OCI-LY3 (cell line): ENCODE measurements around the gene PPBP.
"Not testable (repeated sequence)": the region's sequence is repeated elsewhere in the genome, so short reads cannot be mapped to it uniquely, and the experiment has no call there.

Source experiments
- H2AFZ ChIP-seq: fragments of 200-600, 300-600 bp; shearing (Covaris generic); 2 replicates; pipeline ENCODE4 v1.6.0; 2014; ENCODE audit warnings: antibody characterized with exemption, low read depth, low read length
- H3K27ac ChIP-seq: fragments of 200-600, 300-600 bp; sonication (generic); 2 replicates; pipeline ENCODE4 v1.5.1; 2014; ENCODE audit warnings: mild to moderate bottlenecking, low read length, moderate library complexity, mixed read lengths
- H3K27me3 ChIP-seq: fragments of 200-600, 300-600 bp; sonication (generic); 2 replicates; pipeline ENCODE4 v1.6.1; 2014; ENCODE audit warnings: low read depth, low read length, mixed read lengths
- H3K36me3 ChIP-seq: fragments of 200-600, 300-600 bp; sonication (generic); replicated peaks from 2 replicates; pipeline ENCODE3; 2014; ENCODE audit warnings: low read depth, low read length, mixed read lengths
- H3K4me1 ChIP-seq: fragments of 300-600, 200-600 bp; sonication (generic); 2 replicates; pipeline ENCODE4 v1.6.1; 2014; ENCODE audit warnings: low read length, mixed read lengths
- H3K4me2 ChIP-seq: fragments of 200-600, 300-600 bp; sonication (generic); 2 replicates; pipeline ENCODE4 v1.6.1; 2014; ENCODE audit warnings: low read length, mixed read lengths
- H3K4me3 ChIP-seq: fragments of 300-600, 200-600 bp; sonication (generic); 2 replicates; pipeline ENCODE4 v1.5.1; 2014; ENCODE audit warnings: antibody characterized with exemption, mild to moderate bottlenecking, low read length, moderate library complexity
- H3K79me2 ChIP-seq: fragments of 300-600, 200-600 bp; shearing (Covaris generic); 2 replicates; pipeline ENCODE4 v1.6.1; 2014; ENCODE audit warnings: mild to moderate bottlenecking, low read length, mixed read lengths
- H3K9ac ChIP-seq: fragments of 300-600, 200-600 bp; shearing (Covaris generic); 2 replicates; pipeline ENCODE4 v1.6.0; 2014; ENCODE audit warnings: mild to moderate bottlenecking, low read length, moderate library complexity
- H3K9me3 ChIP-seq: fragments of 200-600, 300-600 bp; shearing (Covaris generic); 2 replicates; pipeline ENCODE4 v1.6.1; 2014; ENCODE audit warnings: low read length, mixed read lengths; ENCODE audit not compliant: insufficient read depth
- H4K20me1 ChIP-seq: fragments of 200-600, 300-600 bp; sonication (generic); 2 replicates; pipeline ENCODE4 v1.6.1; 2016; ENCODE audit warnings: low read length, mixed read lengths; ENCODE audit not compliant: insufficient read depth
- CTCF ChIP-seq: fragments of 200-600, 300-600 bp; sonication (generic); IDR thresholded peaks from 2 replicates; pipeline ENCODE4 v1.5.1; 2014; ENCODE audit warnings: antibody characterized with exemption, low read length, low read depth
- EZH2phosphoT487 ChIP-seq: fragments of 200-600 bp; shearing (Covaris generic); IDR thresholded peaks from 2 replicates; pipeline ENCODE4 v1.6.1; 2018; ENCODE audit warnings: antibody characterized with exemption, mixed run types, low read depth

PPBP gene

GRCh38 chr4:73967866-73968265 lies 20.1 kb downstream of the PPBP start:
- H3K79me2 ChIP-seq: no peaks in the 10 kb centered on the region
- H3K9me3 ChIP-seq: no peaks in the 10 kb centered on the region
- H3K9ac ChIP-seq: no peak overlapping the region
- no peak overlapping the region for H3K4me3 ChIP-seq
- no peak overlapping the region for H3K27ac ChIP-seq
- no peak overlapping the region for H3K4me2 ChIP-seq
- H3K4me1 ChIP-seq: no peaks in the 10 kb centered on the region
- no peak for TF ChIP-seq EZH2phosphoT487
- no peak for TF ChIP-seq CTCF
- H3K36me3 ChIP-seq: no peaks in the 10 kb centered on the region
- H3K27me3 ChIP-seq: no peaks in the 10 kb centered on the region
- no peak overlapping the region for H2AFZ ChIP-seq
- H4K20me1 ChIP-seq: no peaks in the 10 kb centered on the region

DNA sequence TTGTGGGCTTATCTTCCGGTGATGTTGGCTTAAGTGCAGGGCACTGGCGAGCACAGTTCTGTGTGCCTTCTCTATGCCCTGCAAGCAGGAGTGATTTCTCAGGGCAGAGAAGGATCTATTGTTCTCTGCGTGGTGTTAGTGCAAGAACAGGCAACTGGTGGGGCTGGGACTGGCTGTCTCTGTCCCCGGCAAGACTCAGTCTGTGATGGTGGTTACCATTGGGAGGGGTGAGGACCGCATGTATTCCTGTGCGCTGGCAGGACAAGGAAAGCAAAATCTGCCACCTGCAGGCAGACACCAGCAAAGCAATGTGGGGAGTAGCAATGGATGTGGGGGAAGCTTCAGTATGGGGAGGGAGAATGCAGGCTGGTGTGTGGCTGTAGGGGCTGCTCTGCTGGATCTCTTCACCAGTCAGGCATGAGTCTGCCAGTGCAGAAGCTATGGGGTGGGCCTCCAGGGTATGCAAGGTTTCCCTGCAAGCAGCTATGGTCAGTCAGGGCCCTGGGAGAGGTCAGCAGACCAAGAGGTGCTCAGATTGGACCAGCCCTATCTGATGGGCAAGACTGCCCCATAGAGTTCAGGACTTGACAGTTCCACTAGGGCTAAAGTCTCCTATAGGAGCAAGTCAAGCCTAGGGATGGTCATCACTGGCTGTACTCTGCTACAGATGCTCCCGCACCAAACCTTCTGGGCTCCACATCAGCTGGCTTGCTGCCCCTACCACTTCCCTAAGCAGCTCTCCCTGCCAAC lies 23.0 kb downstream of the PPBP start:
- no peaks in the 10 kb centered on the region for H3K27me3 ChIP-seq
- no peaks in the 10 kb centered on the region for H3K36me3 ChIP-seq
- no peaks in the 10 kb centered on the region for H3K79me2 ChIP-seq
- H3K9me3 ChIP-seq: no peaks in the 10 kb centered on the region
- TF ChIP-seq CTCF (no peak; the same call in 1 of the 2 replicates), EZH2phosphoT487 (no peak)
- H3K9ac ChIP-seq: no peak overlapping the region
- H3K4me3 ChIP-seq: no peak overlapping the region
- no peak overlapping the region for H2AFZ ChIP-seq
- H3K27ac ChIP-seq: no peak overlapping the region
- no peaks in the 10 kb centered on the region for H4K20me1 ChIP-seq
- H3K4me2 ChIP-seq: no peak overlapping the region
- no peaks in the 10 kb centered on the region for H3K4me1 ChIP-seq

DNA sequence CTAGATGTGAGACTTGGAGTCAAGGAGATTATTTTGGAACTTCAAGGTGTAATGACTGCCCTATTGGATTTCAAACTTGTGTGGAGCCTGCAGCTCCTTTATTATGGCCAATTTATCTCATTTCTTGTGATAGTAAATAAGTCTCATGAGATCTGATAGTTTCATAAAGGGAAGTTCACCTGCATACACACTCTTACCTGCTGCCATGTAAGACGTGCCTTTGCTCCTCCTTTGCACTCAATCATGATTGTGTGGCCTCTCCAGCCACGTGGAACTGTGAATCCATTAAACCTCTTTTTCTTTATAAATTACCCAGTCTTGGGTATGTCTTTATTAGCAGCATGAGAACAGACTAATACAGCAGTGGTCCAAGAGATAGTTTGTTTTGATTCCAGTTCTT lies 25.3 kb downstream of the PPBP start:
- no peaks in the 10 kb centered on the region for H3K4me1 ChIP-seq
- H3K27me3 ChIP-seq: no peaks in the 10 kb centered on the region
- H2AFZ ChIP-seq: no peak overlapping the region
- no peaks in the 10 kb centered on the region for H3K36me3 ChIP-seq
- H3K4me3 ChIP-seq: no peak overlapping the region
- H4K20me1 ChIP-seq: no peaks in the 10 kb centered on the region
- no peaks in the 10 kb centered on the region for H3K9me3 ChIP-seq
- TF ChIP-seq CTCF (no peak), EZH2phosphoT487 (no peak)
- no peak overlapping the region for H3K9ac ChIP-seq
- H3K27ac ChIP-seq: no peak overlapping the region
- no peak overlapping the region for H3K4me2 ChIP-seq
- no peaks in the 10 kb centered on the region for H3K79me2 ChIP-seq

DNA sequence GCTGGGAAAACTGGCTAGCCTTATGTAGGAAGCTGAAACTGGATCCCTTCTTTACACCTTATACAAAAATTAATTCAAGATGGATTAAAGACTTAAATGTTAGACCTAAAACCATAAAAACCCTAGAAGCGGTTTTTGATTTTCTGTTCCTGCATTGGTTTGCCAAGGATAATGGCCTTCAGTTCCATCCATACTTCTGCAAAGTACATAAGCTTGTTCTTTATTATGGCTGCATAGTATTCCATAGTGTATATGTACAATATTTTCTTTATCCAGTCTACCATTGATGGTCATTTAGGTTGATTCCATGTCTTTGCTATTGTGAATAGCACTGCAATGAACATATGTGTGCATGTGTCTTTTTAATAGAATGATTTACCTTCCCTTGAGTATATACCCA lies 28.9 kb downstream of the PPBP start:
- H3K9me3 ChIP-seq, H3K36me3 ChIP-seq, H3K9ac ChIP-seq, H3K27me3 ChIP-seq, H3K4me1 ChIP-seq, H3K79me2 ChIP-seq, H4K20me1 ChIP-seq, H3K27ac ChIP-seq, H3K4me2 ChIP-seq, H3K4me3 ChIP-seq, H2AFZ ChIP-seq: not testable (repeated sequence)
